Ovary (tissue), 9 donors: ENCODE measurements around the gene F13A1. TPM values are rescaled to one million over a fixed set of nuclear protein-coding genes. Genes with fewer than 3 reads are reported as not detected.

Experiments used
- DNase-seq, 5 donors: peaks; one replicate each; pipeline ENCODE4 v3.0.0-alpha.2; 2019 to 2020
- H3K27ac ChIP-seq, 2 donors: fragments of 200-600 bp; one replicate each; pipeline versions ENCODE4 v1.5.1 to v1.8.0; 2019 to 2022
- H3K27me3 ChIP-seq: fragments of 200-600 bp; one replicate; pipeline ENCODE4 v1.8.0; 2022
- H3K36me3 ChIP-seq: fragments of 200-600 bp; sonication (generic); one replicate; pipeline ENCODE4 v1.5.1; 2019
- H3K4me1 ChIP-seq: one replicate; pipeline ENCODE4 v1.8.1; 2013; ENCODE audit warnings: mild to moderate bottlenecking, moderate library complexity; ENCODE audit not compliant: insufficient read depth
- H3K4me3 ChIP-seq: fragments of 200-600 bp; sonication (generic); one replicate; pipeline ENCODE4 v1.5.1; 2017
- H3K9me3 ChIP-seq, 2 donors: fragments of 200-600 bp in 1 of 2; sonication (generic) in 1 of 2; one replicate each; pipeline versions ENCODE4 v1.5.1 to v1.8.1; 2013 to 2019; ENCODE audit warnings: mild to moderate bottlenecking in 1 of 2, moderate library complexity in 1 of 2
- CTCF ChIP-seq, 3 donors: fragments of 450-650 bp in 2 of 3; fragments of 200-600 bp in 1 of 3; IDR thresholded peaks; one replicate each; pipeline versions ENCODE4 v1.5.1 to v1.8.0; 2016 to 2022; ENCODE audit warnings: antibody characterized with exemption in 3 of 3, mild to moderate bottlenecking in 1 of 3
- EP300 ChIP-seq: sonication (generic); formaldehyde crosslinking; IDR thresholded peaks from one replicate; pipeline ENCODE4 v1.6.1; 2017; ENCODE audit warnings: antibody characterized with exemption
- POLR2A ChIP-seq: fragments of 450-650 bp; IDR thresholded peaks from one replicate; pipeline ENCODE4 v1.6.1; 2017; ENCODE audit warnings: antibody characterized with exemption, mild to moderate bottlenecking, moderate library complexity
- WGBS, 3 donors: extraction: QIAGEN DNeasy Blood & Tissue Kit in 1 of 3; methylation state at CpG; one replicate each; pipeline versions ENCODE4 v1.1.5 to v1.1.7; 2013 to 2017; 5-methylcytosine and 5-hydroxymethylcytosine counted together
- intact Hi-C, 4 donors: fragments of 100-400 bp; cut with DNase I; formaldehyde crosslinking; loops; one replicate each; pipeline versions ENCODE4 v1.11.0 to v1.15.1; 2022 to 2023
- polyA plus RNA-seq, 2 donors: library from polyadenylated mRNA; stranded (reverse); fragments of 200-250 nt in 1 of 2; fragments of 350-450 nt in 1 of 2; fragmentation: Illumina TruSeq in 1 of 2; extraction: RNeasy Lipid Tissue Mini Kit (QIAGEN cat#74804) in 1 of 2; gene quantifications; one replicate each; pipeline ENCODE4 v1.2.3, GENCODE V29; 2013 to 2014
- total RNA-seq, 7 donors: library from RNA; depleted of rRNA in 2 of 7; stranded (reverse); fragments of >200 nt in 2 of 7; fragmentation: NEBNext Ultra II Directional in 3 of 7; extraction: Animal tissue kit (Norgen Biotek cat#: 25700) in 3 of 7; gene quantifications; one replicate each; pipeline versions ENCODE4 v1.1.0 to v1.2.4, GENCODE V29; 2016 to 2023
- donor health status: DM: no; HTN: no; CAD: no; lungs with moderate emphysema.
- donor health status: DM: no; HTN: no; CAD: no.
- donor health status: Bipolar disorder and iron deficiency.
- donor health status: DM: yes; HTN: yes; CAD: no.
- donor health status: DM: no; HTN: no; CAD: no.
- donor health status: DM: yes; HTN: yes; CAD: no.

The F13A1 gene
- total and polyA plus RNA-seq, 9 donors, result 6.2 to 124 (median 25.9) TPM

GRCh38 chr6:6333501-6333900 is 13.0 kb upstream of the F13A1 start:
- intact Hi-C loops, result no loop called here
- TF ChIP-seq CTCF (IDR thresholded peaks at IDR 0.05) (no peak), POLR2A (no peak), EP300 (no peak)
- no peak overlapping the region for H3K4me3 ChIP-seq
- H3K9me3 ChIP-seq, result no peaks in the 10 kb centered on the region
- H3K27ac ChIP-seq, result no peak overlapping the region
- no peaks in the 10 kb centered on the region for H3K27me3 ChIP-seq
- 64 to 81% (median 77%) methylated on average over 1 of the region's 1 CpG for WGBS, 3 donors
- no peaks in the 10 kb centered on the region for H3K36me3 ChIP-seq
- no peaks in the 10 kb centered on the region for H3K4me1 ChIP-seq
- DNase-seq, result no peak

- Histone ChIP-seq H3K4me1 (no peaks in the 10 kb centered on the region), H3K4me3 (no peak overlapping the region), H3K27ac (no peak overlapping the region), H3K9me3 (no peaks in the 10 kb centered on the region), H3K27me3 (no peaks in the 10 kb centered on the region), H3K36me3 (no peaks in the 10 kb centered on the region)
- DNase-seq, result no peak
- intact Hi-C loops, result no loop called here
- 62 to 66% (median 65%) methylated on average over 3 of the region's 3 CpGs for WGBS, 3 donors
- TF ChIP-seq POLR2A (no peak), CTCF (IDR thresholded peaks at IDR 0.05) (no peak), EP300 (no peak)
These were observed 12.4 kb upstream of the F13A1 start for GRCh38 chr6:6332811-6333244.

- Histone ChIP-seq H3K27ac (no peak overlapping the region), H3K36me3 (no peaks in the 10 kb centered on the region), H3K4me3 (no peak overlapping the region), H3K27me3 (no peaks in the 10 kb centered on the region), H3K9me3 (no peaks in the 10 kb centered on the region), H3K4me1 (no peaks in the 10 kb centered on the region)
- DNase-seq, result no peak
- TF ChIP-seq CTCF (IDR thresholded peaks at IDR 0.05) (no peak), POLR2A (no peak), EP300 (no peak)
- intact Hi-C loops, result no loop called here
- 14 to 20% (median 14%) methylated on average over 6 of the region's 6 CpGs for WGBS, 3 donors
These were observed 11.6 kb upstream of the F13A1 start for GRCh38 chr6:6331946-6332601.

- Histone ChIP-seq H3K36me3 (no peaks in the 10 kb centered on the region), H3K4me1 (no peaks in the 10 kb centered on the region), H3K27me3 (no peaks in the 10 kb centered on the region), H3K4me3 (no peak overlapping the region), H3K9me3 (no peaks in the 10 kb centered on the region), H3K27ac (no peak overlapping the region)
- 82 to 89% (median 86%) methylated on average over 6 of the region's 6 CpGs for WGBS, 3 donors
- intact Hi-C loops, result no loop called here
- DNase-seq, result no peak
- TF ChIP-seq POLR2A (no peak), CTCF (IDR thresholded peaks at IDR 0.05) (no peak), EP300 (no peak)
These were observed 10.9 kb upstream of the F13A1 start for GRCh38 chr6:6331393-6331792.
